BE2C (cell line): ENCODE results near the gene ATXN7L1.

ENCODE experiments used
- DNase-seq: peaks from one replicate; pipeline ENCODE4 v3.0.0-alpha.2; 2020
- H3K27me3 ChIP-seq: fragments of 250-450 bp; sonication (Bioruptor Pico); 2 replicates; pipeline ENCODE4 v1.5.1; 2020; ENCODE audit warnings: mild to moderate bottlenecking
- H3K36me3 ChIP-seq: fragments of 250-450 bp; sonication (Bioruptor Pico); 2 replicates; pipeline ENCODE4 v1.5.1; 2020; ENCODE audit warnings: mild to moderate bottlenecking
- H3K4me1 ChIP-seq: fragments of 250-450 bp; sonication (Bioruptor Pico); 2 replicates; pipeline ENCODE4 v1.5.1; 2020
- H3K4me3 ChIP-seq: 2 replicates; pipeline ENCODE4 v1.5.1; 2011; ENCODE audit warnings: low read depth, low read length
- H3K9me3 ChIP-seq: fragments of 250-450 bp; sonication (Bioruptor Pico); 2 replicates; pipeline ENCODE4 v1.5.1; 2020
- CTCF ChIP-seq: IDR thresholded peaks from 2 replicates; pipeline ENCODE4 v1.5.1; 2012; ENCODE audit warnings: mild to moderate bottlenecking, low read depth, low read length

Gene ATXN7L1

GRCh38 chr7:105748701-105749100 is 127.7 kb downstream of the ATXN7L1 start:
- TF ChIP-seq CTCF, result no peak
- H3K36me3 ChIP-seq, result no peaks in the 10 kb centered on the region
- no peaks in the 10 kb centered on the region for H3K27me3 ChIP-seq
- H3K4me3 ChIP-seq, result no peak overlapping the region
- DNase-seq, result no peak
- H3K9me3 ChIP-seq, result no peaks in the 10 kb centered on the region
- H3K4me1 ChIP-seq, result no peaks in the 10 kb centered on the region

DNA sequence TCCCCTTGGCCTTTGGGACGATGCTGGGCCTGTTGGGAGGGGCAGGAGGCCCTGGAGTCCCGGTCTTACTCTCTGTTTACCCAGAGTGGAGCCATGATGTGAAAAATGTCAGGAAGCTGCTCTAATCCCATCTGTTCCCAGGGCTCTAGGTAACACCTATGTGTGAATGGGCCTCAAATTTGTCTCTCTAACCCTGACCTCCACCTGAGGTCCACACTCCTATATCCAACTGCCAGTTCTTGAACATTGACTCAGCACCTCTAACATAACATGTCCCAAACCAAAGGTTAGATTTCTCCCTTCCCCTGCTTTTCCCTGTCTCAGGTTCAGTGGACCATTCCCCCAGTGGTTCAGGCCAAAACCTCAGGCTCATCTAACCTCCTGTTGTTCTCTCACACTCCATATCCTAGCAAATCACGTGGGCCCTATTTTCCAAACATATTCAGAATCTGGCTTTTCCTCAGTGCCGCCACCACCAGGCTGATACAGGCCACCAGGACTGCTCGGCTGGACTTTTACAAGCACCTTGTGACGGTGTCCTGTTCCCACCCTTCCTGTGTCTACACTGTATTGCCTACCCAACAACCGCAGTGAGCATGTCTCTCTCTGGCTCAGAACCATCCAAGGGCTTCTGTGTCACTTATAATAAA is 130.6 kb downstream of the ATXN7L1 start:
- TF ChIP-seq CTCF, result peak; percentile 8; the same call in 1 of the 2 replicates
- no peaks in the 10 kb centered on the region for H3K4me1 ChIP-seq
- H3K4me3 ChIP-seq, result no peak overlapping the region
- H3K27me3 ChIP-seq, result no peaks in the 10 kb centered on the region
- H3K9me3 ChIP-seq, result no peaks in the 10 kb centered on the region
- DNase-seq, result no peak
- no peaks in the 10 kb centered on the region for H3K36me3 ChIP-seq

- TF ChIP-seq CTCF, result no peak
- Histone ChIP-seq H3K4me1 (0 out of 2 replicates have a peak, but pooled peaks cover 3% of the 10 kb centered on the region), H3K9me3 (no peaks in the 10 kb centered on the region), H3K36me3 (no peaks in the 10 kb centered on the region), H3K4me3 (no peak overlapping the region), H3K27me3 (no peaks in the 10 kb centered on the region)
- DNase-seq, result no peak
These were observed 132.1 kb downstream of the ATXN7L1 start for GRCh38 chr7:105744258-105744657.

GRCh38 chr7:105743351-105744090 is 132.9 kb downstream of the ATXN7L1 start:
- TF ChIP-seq CTCF, result no peak
- Histone ChIP-seq H3K4me1 (0 out of 2 replicates have a peak, but pooled peaks cover 3% of the 10 kb centered on the region), H3K9me3 (no peaks in the 10 kb centered on the region), H3K27me3 (no peaks in the 10 kb centered on the region), H3K36me3 (no peaks in the 10 kb centered on the region), H3K4me3 (no peak overlapping the region)
- no peak for DNase-seq

DNA sequence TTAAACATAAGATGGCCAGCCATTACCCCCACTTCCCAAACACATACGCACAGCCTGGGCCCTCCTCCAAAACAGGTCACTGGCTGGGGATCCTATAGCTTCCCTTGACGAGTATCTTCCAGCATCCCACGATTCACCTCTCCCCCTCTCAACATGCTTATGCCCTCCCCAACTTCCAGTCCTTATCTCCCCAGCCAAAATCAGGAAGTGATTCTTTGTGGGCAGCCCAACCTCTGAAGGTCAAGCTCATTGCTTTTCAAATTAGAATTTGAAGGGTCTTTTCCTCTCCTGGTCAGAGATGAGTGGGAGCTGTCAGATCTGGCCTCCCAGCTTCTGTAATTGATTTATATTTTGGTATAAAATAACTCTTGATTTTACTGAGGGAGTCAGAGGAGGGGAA is 133.6 kb downstream of the ATXN7L1 start:
- no peaks in the 10 kb centered on the region for H3K27me3 ChIP-seq
- DNase-seq, result no peak
- H3K4me3 ChIP-seq, result no peak overlapping the region
- peaks cover 4% of the 10 kb centered on the region; the same call in 1 of the 2 replicates for H3K4me1 ChIP-seq
- TF ChIP-seq CTCF, result no peak
- no peaks in the 10 kb centered on the region for H3K36me3 ChIP-seq
- H3K9me3 ChIP-seq, result no peaks in the 10 kb centered on the region

DNA sequence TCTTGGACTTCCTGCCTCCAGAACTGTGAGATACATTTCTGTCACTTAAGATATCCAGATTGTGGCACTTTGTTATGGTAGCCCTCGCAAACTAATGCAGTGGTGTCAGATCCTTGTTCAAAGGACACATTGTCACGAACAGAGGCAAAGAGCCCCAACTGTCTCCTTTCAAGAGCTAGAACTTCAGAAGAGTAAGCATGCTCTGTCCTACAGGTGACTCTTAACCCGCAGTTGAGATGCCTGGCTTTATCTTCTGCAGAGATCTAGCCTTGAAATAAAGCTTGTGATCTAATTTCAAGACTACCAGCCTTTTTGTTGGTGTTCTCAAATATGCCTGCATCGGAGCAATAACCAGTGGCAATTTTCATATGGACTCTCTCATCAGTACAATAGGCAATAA is 134.4 kb downstream of the ATXN7L1 start:
- no peak for DNase-seq
- TF ChIP-seq CTCF, result no peak
- H3K9me3 ChIP-seq, result no peaks in the 10 kb centered on the region
- no peaks in the 10 kb centered on the region for H3K36me3 ChIP-seq
- peaks cover 10% of the 10 kb centered on the region for H3K4me1 ChIP-seq
- H3K27me3 ChIP-seq, result no peaks in the 10 kb centered on the region
- H3K4me3 ChIP-seq, result no peak overlapping the region
